PC-9 (cell line): ENCODE results near the gene F7. TPM values are rescaled to one million over a fixed set of nuclear protein-coding genes. Genes with fewer than 3 reads are reported as not detected.

ENCODE experiments used
- BruUV-seq: library from RNA; stranded (reverse); fragments of 400-500 nt; replicated peaks from 2 replicates; lab custom pipeline; 2021; lab: Mats Ljungman, UMichigan
- CTCF ChIA-PET: fragments of 300-600 bp; sonication (Branson Sonifier 250); formaldehyde crosslinking; loops from one replicate; lab custom pipeline; 2022; ENCODE audit warnings: antibody characterized with exemption; lab: Charles Lee
- POLR2A ChIA-PET: fragments of 300-600 bp; sonication (Branson Sonifier 250); formaldehyde crosslinking; loops from one replicate; lab custom pipeline; 2022; ENCODE audit warnings: antibody characterized with exemption; ENCODE audit not compliant: unreplicated experiment; lab: Charles Lee
- DNase-seq, 2 experiments: peaks; one replicate each; pipeline versions ENCODE4 v3.0.0 to v3.0.0-alpha.2; 2015 to 2022; ENCODE audit warnings: mixed read lengths in 1 of 2
- H2AFZ ChIP-seq: fragments of 200-600 bp; sonication (generic); 2 replicates; pipeline ENCODE4 v1.8.1; 2017; ENCODE audit warnings: antibody characterized with exemption
- H3F3A ChIP-seq: fragments of 200-600 bp; sonication (generic); 2 replicates; pipeline ENCODE4 v1.8.1; 2017; ENCODE audit warnings: antibody characterized with exemption, mild to moderate bottlenecking, low read depth; ENCODE audit not compliant: insufficient read depth
- H3K27ac ChIP-seq: fragments of 200-600 bp; sonication (generic); 2 replicates; pipeline ENCODE4 v1.6.1; 2016; ENCODE audit warnings: mixed run types
- H3K27me3 ChIP-seq: fragments of 200-600 bp; sonication (generic); 2 replicates; pipeline ENCODE4 v1.6.1; 2016; ENCODE audit warnings: low read depth, mixed run types; ENCODE audit not compliant: insufficient read depth
- H3K36me3 ChIP-seq: fragments of 200-600 bp; sonication (generic); 2 replicates; pipeline ENCODE4 v1.6.1; 2016; ENCODE audit warnings: low read depth, mixed run types
- H3K4me1 ChIP-seq: fragments of 200-600 bp; sonication (generic); replicated peaks from 2 replicates; pipeline ENCODE4 v1.6.1; 2016; ENCODE audit warnings: mixed run types; ENCODE audit not compliant: insufficient read depth
- H3K4me2 ChIP-seq: fragments of 200-600 bp; sonication (generic); 2 replicates; pipeline ENCODE4 v1.6.1; 2017; ENCODE audit warnings: mixed run types
- H3K4me3 ChIP-seq: fragments of 200-600 bp; sonication (generic); 2 replicates; pipeline ENCODE4 v1.6.1; 2016; ENCODE audit warnings: mixed run types
- H3K79me2 ChIP-seq: fragments of 200-600 bp; sonication (generic); 2 replicates; pipeline ENCODE4 v1.6.1; 2017; ENCODE audit warnings: low read depth, mixed run types
- H3K9me2 ChIP-seq: fragments of 200-600 bp; sonication (generic); 2 replicates; pipeline ENCODE4 v1.8.1; 2017; ENCODE audit warnings: mild to moderate bottlenecking; ENCODE audit not compliant: insufficient read depth
- H3K9me3 ChIP-seq: fragments of 200-600 bp; sonication (generic); 2 replicates; pipeline ENCODE4 v1.8.1; 2016; ENCODE audit warnings: low read depth; ENCODE audit not compliant: insufficient read depth
- H4K20me1 ChIP-seq: fragments of 200-600 bp; sonication (generic); 2 replicates; pipeline ENCODE4 v1.8.1; 2017; ENCODE audit not compliant: insufficient read depth
- EZH2 ChIP-seq: fragments of 200-600 bp; sonication (generic); IDR thresholded peaks from 2 replicates; pipeline ENCODE4 v1.8.0; 2017; ENCODE audit warnings: antibody characterized with exemption, low read depth
- intact Hi-C: fragments of 100-400 bp; cut with micrococcal nuclease; formaldehyde crosslinking; loops from one replicate; pipeline ENCODE4 v1.10.0; 2022; ENCODE audit not compliant: unreplicated experiment
- total RNA-seq: library from RNA; stranded (reverse); gene quantifications from 2 replicates; pipeline ENCODE4 v1.2.3, GENCODE V29; 2021
- TF ChIP-seq, protein P1 (sequence below): fragments of 200-600 bp; sonication (generic); conservative IDR thresholded peaks from 2 replicates; pipeline ENCODE4 v1.6.1; 2017; ENCODE audit warnings: mixed run types, antibody characterized with exemption, mild to moderate bottlenecking, moderate library complexity

The F7 gene
- total RNA-seq, 1 experiment from 2014 or later = not detected

DNA sequence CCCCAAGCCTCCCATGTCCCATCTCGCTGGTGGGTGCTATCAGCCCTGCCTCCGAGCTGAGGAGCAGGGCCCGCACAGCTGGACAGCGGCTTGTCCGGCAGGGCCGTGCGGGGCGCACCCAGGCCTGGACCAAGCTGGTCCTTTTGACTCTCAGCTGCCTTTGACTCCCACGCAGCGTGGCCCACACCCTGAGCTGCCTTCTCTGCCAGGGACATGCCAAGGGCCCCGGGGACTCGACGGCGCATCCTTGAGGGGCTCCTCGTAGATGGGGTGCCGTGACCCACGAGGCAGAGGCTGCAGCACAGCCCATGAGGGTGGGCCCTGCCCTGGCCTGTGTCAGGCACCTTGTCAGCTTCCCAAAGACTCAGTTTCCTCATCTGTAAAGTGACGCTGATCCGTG is 38.8 kb upstream of the F7 start:
- Histone ChIP-seq H3K4me3 (no peak overlapping the region), H2AFZ (no peak overlapping the region), H3K27me3 (no peaks in the 10 kb centered on the region), H3K9me3 (no peaks in the 10 kb centered on the region), H3K36me3 (no peaks in the 10 kb centered on the region), H3K79me2 (no peaks in the 10 kb centered on the region), H3K27ac (no peak overlapping the region), H4K20me1 (no peaks in the 10 kb centered on the region), H3K9me2 (no peaks in the 10 kb centered on the region), H3F3A (peaks cover 8% of the 10 kb centered on the region; the same call in 1 of the 2 replicates), H3K4me1 (peaks cover 13% of the 10 kb centered on the region), H3K4me2 (no peak overlapping the region)
- ChIA-PET CTCF (interaction anchor here (0.6 kb wide), 1 partner anchor 102 kb away, joined by 9 read pairs; no protein-coding TSS in a partner anchor), POLR2A (no interaction called here)
- TF ChIP-seq EZH2 = no peak
- TF ChIP-seq, protein P1, sequence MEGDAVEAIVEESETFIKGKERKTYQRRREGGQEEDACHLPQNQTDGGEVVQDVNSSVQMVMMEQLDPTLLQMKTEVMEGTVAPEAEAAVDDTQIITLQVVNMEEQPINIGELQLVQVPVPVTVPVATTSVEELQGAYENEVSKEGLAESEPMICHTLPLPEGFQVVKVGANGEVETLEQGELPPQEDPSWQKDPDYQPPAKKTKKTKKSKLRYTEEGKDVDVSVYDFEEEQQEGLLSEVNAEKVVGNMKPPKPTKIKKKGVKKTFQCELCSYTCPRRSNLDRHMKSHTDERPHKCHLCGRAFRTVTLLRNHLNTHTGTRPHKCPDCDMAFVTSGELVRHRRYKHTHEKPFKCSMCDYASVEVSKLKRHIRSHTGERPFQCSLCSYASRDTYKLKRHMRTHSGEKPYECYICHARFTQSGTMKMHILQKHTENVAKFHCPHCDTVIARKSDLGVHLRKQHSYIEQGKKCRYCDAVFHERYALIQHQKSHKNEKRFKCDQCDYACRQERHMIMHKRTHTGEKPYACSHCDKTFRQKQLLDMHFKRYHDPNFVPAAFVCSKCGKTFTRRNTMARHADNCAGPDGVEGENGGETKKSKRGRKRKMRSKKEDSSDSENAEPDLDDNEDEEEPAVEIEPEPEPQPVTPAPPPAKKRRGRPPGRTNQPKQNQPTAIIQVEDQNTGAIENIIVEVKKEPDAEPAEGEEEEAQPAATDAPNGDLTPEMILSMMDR = no peak
- no TSS peak for BruUV-seq
- no peak for DNase-seq
- intact Hi-C loops = no loop called here

DNA sequence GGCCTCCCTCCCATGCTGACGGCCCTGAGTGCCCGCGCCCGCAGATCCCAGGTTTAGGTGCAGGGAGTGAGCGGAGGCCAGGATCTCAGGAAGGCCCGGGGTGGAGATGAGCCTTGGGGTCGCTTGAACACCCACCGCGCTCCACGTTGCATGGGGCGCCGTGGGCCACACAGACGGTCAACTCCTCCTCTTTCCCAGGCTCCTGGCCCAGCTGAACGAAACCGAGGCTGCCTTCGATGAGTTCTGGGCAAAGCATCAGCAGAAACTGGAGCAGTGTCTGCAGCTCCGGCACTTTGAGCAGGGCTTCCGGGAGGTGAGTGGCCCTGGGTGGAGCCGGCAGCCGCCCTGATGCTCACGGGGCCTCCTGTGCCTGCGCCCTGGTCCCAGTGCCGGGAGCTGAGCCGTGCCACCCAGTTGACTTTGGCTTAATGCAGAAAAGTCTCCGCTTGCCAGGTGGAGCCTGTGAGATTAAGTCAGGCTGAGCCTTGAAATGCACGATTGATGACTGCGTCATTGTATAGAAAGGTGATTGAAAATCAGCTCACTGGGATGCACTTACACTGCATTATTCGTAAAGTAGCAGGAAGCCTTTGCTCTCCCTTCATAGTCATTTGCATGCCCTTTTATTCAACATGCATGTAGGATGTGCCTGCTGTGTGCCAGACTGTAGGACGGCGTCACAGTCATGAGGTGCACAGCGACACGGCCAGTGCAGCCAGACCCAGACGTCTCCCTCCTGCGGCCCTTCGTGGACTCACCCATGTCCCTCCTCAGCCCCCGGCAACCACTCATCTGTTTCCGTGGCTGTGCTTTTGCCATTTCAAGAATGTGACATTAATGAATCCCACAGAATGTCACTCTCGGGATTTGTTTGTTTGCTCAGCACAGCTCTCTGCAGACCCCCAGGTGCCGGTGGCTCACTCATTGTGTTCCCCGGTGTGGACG is 35.5 kb upstream of the F7 start:
- no peaks in the 10 kb centered on the region for H3K36me3 ChIP-seq
- CTCF ChIA-PET = no interaction called here
- H3K79me2 ChIP-seq = no peaks in the 10 kb centered on the region
- H2AFZ ChIP-seq = no peak overlapping the region
- peaks cover 1% of the 10 kb centered on the region for H3K4me1 ChIP-seq
- no peaks in the 10 kb centered on the region for H3K27me3 ChIP-seq
- no peaks in the 10 kb centered on the region for H3F3A ChIP-seq
- POLR2A ChIA-PET = no interaction called here
- H4K20me1 ChIP-seq = no peaks in the 10 kb centered on the region
- no peak overlapping the region for H3K27ac ChIP-seq
- H3K4me3 ChIP-seq = no peak overlapping the region
- no peaks in the 10 kb centered on the region for H3K9me2 ChIP-seq
- H3K9me3 ChIP-seq = no peaks in the 10 kb centered on the region
- no peak for DNase-seq
- no peak overlapping the region for H3K4me2 ChIP-seq
- intact Hi-C loops = no loop called here
- no peak for TF ChIP-seq EZH2
- TF ChIP-seq, protein P1 = no peak
- BruUV-seq = no TSS peak

DNA sequence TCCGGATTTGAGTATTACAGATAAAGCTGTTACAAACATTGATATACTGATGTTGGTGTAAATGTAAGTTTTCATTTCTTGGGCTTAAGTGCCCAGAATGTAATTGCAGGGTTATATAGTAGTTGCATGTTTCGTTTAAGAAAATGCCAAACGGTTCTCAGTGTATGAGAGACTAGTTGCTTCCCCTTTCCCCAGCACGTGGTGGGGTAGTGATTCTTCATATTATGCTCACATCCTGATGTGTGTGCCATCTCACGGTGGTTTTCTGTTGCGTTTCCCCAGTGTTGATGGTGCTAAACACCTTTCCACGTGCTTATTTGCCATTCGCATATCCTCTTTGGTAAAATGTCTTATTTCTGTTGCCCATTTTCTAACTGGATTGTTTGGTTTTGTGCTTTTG is 34.7 kb upstream of the F7 start:
- ChIA-PET POLR2A (interaction anchor here (0.7 kb wide), 1 partner anchor 309 kb away, joined by 4 read pairs; no protein-coding TSS in a partner anchor), CTCF (no interaction called here)
- Histone ChIP-seq H3K27me3 (no peaks in the 10 kb centered on the region), H3K9me2 (no peaks in the 10 kb centered on the region), H4K20me1 (no peaks in the 10 kb centered on the region), H3K4me1 (no peaks in the 10 kb centered on the region), H3K27ac (no peak overlapping the region), H3K4me2 (no peak overlapping the region), H3K79me2 (no peaks in the 10 kb centered on the region), H3K36me3 (no peaks in the 10 kb centered on the region), H3K9me3 (no peaks in the 10 kb centered on the region), H2AFZ (no peak overlapping the region), H3K4me3 (no peak overlapping the region), H3F3A (no peaks in the 10 kb centered on the region)
- no TSS peak for BruUV-seq
- no peak for DNase-seq
- intact Hi-C loops = no loop called here
- no peak for TF ChIP-seq EZH2
- TF ChIP-seq, protein P1 = no peak
